ENCODE results near the gene S100A8. TPM values are rescaled to one million over a fixed set of nuclear protein-coding genes. Genes with fewer than 3 reads are reported as not detected.

Gene S100A8
- total RNA-seq, 1 donor from 2014 or later = not detected

DNA sequence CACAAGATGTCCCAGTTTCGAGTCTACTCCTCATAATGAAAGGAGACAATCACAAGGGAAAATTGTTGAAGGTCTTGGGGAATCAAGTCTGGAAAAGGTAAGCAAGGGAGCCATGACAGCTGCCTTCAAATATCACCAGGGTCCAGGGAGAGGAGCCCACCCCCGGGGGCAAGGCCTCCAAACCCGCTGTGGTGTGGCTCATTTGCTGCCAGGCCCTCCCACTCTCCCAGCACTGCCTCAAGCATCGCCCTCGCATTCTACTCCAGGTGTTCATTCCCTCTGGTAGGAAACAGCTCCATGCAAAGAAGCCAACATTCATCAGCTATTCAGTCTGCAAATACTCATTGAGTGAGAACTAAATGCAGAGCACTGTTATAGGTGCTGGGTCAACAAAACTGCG lies 24.6 kb downstream of the S100A8 start:
- TF ChIP-seq, protein P1, sequence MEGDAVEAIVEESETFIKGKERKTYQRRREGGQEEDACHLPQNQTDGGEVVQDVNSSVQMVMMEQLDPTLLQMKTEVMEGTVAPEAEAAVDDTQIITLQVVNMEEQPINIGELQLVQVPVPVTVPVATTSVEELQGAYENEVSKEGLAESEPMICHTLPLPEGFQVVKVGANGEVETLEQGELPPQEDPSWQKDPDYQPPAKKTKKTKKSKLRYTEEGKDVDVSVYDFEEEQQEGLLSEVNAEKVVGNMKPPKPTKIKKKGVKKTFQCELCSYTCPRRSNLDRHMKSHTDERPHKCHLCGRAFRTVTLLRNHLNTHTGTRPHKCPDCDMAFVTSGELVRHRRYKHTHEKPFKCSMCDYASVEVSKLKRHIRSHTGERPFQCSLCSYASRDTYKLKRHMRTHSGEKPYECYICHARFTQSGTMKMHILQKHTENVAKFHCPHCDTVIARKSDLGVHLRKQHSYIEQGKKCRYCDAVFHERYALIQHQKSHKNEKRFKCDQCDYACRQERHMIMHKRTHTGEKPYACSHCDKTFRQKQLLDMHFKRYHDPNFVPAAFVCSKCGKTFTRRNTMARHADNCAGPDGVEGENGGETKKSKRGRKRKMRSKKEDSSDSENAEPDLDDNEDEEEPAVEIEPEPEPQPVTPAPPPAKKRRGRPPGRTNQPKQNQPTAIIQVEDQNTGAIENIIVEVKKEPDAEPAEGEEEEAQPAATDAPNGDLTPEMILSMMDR (IDR thresholded peaks at IDR 0.05; ENCODE audit: partially characterized antibody, unreplicated experiment) = no peak
- peaks cover 9% of the 10 kb centered on the region for H3K27me3 Mint-ChIP-seq (ENCODE audit: unreplicated experiment)
- no peak for DNase-seq

DNA sequence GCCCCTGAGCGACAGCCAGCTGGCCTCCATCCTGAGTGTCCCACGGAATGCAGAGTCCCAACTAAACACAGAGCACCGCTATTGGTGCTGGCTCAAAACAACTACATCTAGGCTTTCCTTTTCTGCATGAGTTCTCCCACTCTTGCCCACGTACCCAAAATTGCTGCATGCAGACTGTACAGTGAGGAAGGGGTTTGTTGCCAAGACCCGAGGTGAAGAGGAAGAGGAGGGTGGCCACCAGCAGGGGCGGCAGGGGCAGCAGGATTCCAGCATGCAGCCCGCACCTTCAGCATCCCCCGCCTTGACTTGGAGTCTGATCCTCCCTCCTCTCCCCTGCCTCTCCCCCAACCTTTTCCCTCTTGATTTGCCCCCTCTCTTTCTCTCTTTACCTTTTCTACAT lies 25.2 kb downstream of the S100A8 start:
- Mint-ChIP-seq H3K27me3 (ENCODE audit: unreplicated experiment) (peaks cover 12% of the 10 kb centered on the region), H3K4me3 (ENCODE audit: unreplicated experiment) (no peak overlapping the region), H3K27ac (ENCODE audit: unreplicated experiment) (no peak overlapping the region), H3K36me3 (ENCODE audit: unreplicated experiment) (peaks cover 4% of the 10 kb centered on the region), H3K9me3 (ENCODE audit: unreplicated experiment) (peaks cover 12% of the 10 kb centered on the region), H3K4me1 (ENCODE audit: low read depth, unreplicated experiment) (peaks cover 28% of the 10 kb centered on the region)
- no peak for DNase-seq
- TF ChIP-seq, protein P1 (IDR thresholded peaks at IDR 0.05; ENCODE audit: partially characterized antibody, unreplicated experiment) = no peak

More for the DNA sequence above, 24.6 kb downstream of the S100A8 start:
- Mint-ChIP-seq H3K9me3 (ENCODE audit: unreplicated experiment) (peaks cover 12% of the 10 kb centered on the region), H3K4me3 (ENCODE audit: unreplicated experiment) (no peak overlapping the region), H3K27ac (ENCODE audit: unreplicated experiment) (no peak overlapping the region), H3K4me1 (ENCODE audit: low read depth, unreplicated experiment) (peaks cover 23% of the 10 kb centered on the region), H3K36me3 (ENCODE audit: unreplicated experiment) (peaks cover 4% of the 10 kb centered on the region)

DNA sequence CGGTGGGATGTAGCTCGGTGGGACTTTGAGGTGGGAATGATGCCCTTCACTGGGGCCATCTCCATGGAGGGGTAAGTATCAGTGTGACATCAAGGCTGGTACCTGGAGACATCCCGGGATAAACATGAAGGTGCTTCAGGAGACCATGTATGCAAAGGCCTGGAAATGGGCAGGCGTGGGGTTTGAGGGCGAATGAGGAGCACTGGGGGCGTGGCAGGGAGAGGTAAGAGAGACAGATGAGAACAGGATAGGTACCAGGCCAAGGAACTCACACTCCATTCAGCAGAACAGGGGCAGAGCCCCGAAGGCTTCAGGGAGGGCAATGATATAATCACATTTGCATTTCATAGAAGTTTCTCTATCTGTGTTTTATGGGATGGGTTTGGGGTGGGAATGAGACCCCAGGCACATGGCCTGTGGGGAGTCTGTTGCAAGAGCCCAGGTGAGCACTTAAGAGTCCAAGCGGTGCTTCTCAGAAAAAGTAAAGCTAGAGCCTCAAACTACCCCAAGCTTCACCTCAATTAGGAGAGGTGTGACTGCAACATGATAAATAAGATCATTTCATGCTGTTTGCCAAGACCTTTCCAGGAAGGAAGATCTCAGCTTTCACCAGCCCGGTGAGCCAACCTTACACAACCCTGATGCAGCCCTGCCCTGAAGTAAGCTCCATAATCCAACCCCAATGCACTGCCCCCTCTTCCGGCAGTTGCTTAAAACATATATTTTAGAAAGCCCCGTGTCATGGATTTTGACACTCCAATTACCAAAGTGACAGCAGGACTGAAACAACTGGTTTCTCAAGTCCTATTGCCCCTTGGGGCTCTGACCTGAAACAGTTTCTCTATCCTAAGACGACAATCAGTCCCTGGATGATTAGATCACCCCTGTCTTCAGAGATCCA lies 25.9 kb downstream of the S100A8 start:
- Mint-ChIP-seq H3K36me3 (ENCODE audit: unreplicated experiment) (peaks cover 4% of the 10 kb centered on the region), H3K27ac (ENCODE audit: unreplicated experiment) (no peak overlapping the region), H3K27me3 (ENCODE audit: unreplicated experiment) (peaks cover 12% of the 10 kb centered on the region), H3K4me1 (ENCODE audit: low read depth, unreplicated experiment) (peaks cover 30% of the 10 kb centered on the region), H3K4me3 (ENCODE audit: unreplicated experiment) (no peak overlapping the region), H3K9me3 (ENCODE audit: unreplicated experiment) (peaks cover 12% of the 10 kb centered on the region)
- DNase-seq = no peak
- TF ChIP-seq, protein P1 (IDR thresholded peaks at IDR 0.05; ENCODE audit: partially characterized antibody, unreplicated experiment) = no peak

DNA sequence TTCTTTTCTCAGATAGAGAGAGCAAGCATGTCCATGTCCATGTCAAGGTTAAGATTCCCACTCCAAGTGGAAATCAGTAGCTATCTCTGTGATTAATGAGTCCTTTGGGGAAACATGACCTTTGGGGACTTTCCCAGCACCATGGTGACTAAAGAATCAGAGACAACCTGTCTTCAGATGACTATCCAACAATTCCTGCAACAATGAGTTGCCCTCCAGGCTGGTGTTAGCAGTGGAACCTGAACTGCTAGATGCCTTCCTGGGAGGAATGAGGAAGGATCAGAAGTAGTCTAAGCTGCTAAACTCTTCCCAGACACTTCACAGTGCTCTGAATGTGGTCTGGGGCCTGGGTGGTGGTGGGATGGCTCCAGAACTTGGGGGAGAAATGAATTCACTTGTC lies 26.7 kb downstream of the S100A8 start:
- no peak overlapping the region for H3K4me3 Mint-ChIP-seq (ENCODE audit: unreplicated experiment)
- peaks cover 4% of the 10 kb centered on the region for H3K36me3 Mint-ChIP-seq (ENCODE audit: unreplicated experiment)
- H3K27ac Mint-ChIP-seq (ENCODE audit: unreplicated experiment) = no peak overlapping the region
- peaks cover 12% of the 10 kb centered on the region for H3K9me3 Mint-ChIP-seq (ENCODE audit: unreplicated experiment)
- H3K27me3 Mint-ChIP-seq (ENCODE audit: unreplicated experiment) = peaks cover 15% of the 10 kb centered on the region
- no peak for DNase-seq
- TF ChIP-seq, protein P1 (IDR thresholded peaks at IDR 0.05; ENCODE audit: partially characterized antibody, unreplicated experiment) = no peak
- H3K4me1 Mint-ChIP-seq (ENCODE audit: low read depth, unreplicated experiment) = peaks cover 30% of the 10 kb centered on the region

DNA sequence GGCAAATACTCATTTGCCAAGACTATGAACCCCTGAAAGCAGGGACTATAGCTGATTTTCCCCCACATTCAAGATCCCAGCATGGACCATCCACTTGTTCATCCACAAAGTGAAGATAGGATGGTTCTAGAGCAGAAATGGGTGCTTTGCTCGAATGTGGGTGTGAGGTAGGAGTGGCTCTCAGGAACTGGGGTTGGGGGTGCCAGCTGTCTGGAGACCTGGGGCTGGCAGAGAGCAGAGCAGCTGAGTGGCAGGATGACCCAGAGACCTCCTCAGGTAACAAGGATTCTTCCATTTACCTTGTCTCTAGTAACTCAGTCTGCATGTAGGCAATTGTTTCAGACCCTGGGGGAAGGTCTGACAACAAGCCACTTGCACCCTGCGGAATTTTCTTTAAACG lies 27.2 kb downstream of the S100A8 start:
- Mint-ChIP-seq H3K9me3 (ENCODE audit: unreplicated experiment) (peaks cover 12% of the 10 kb centered on the region), H3K36me3 (ENCODE audit: unreplicated experiment) (peaks cover 4% of the 10 kb centered on the region), H3K27ac (ENCODE audit: unreplicated experiment) (peak overlapping the region; percentile 43), H3K4me3 (ENCODE audit: unreplicated experiment) (no peak overlapping the region), H3K27me3 (ENCODE audit: unreplicated experiment) (peaks cover 15% of the 10 kb centered on the region), H3K4me1 (ENCODE audit: low read depth, unreplicated experiment) (peaks cover 30% of the 10 kb centered on the region)
- TF ChIP-seq, protein P1 (IDR thresholded peaks at IDR 0.05; ENCODE audit: partially characterized antibody, unreplicated experiment) = no peak
- no peak for DNase-seq
